IMR-90 (cell line): ENCODE measurements around the gene CDCP1.

Experiments
- FOS ChIP-seq: fragments of 150-350 bp; IDR thresholded peaks from 2 replicates; pipeline ENCODE4 v1.6.1; 2016; ENCODE audit warnings: low read depth, low read length
- MAFK ChIP-seq: IDR thresholded peaks from 2 replicates; pipeline ENCODE4 v1.6.1; 2012; ENCODE audit warnings: low read depth, low read length, improper control_type of control experiment
- MAZ ChIP-seq: IDR thresholded peaks from 2 replicates; pipeline ENCODE4 v1.6.1; 2012; ENCODE audit warnings: low read depth, mild to moderate bottlenecking, low read length, improper control_type of control experiment, moderate library complexity, borderline replicate concordance
- MXI1 ChIP-seq: IDR thresholded peaks from 2 replicates; pipeline ENCODE4 v1.6.1; 2012; ENCODE audit warnings: low read depth, mild to moderate bottlenecking, low read length, moderate library complexity, borderline replicate concordance
- POLR2A ChIP-seq: IDR thresholded peaks from 2 replicates; pipeline ENCODE4 v1.6.1; 2012; ENCODE audit warnings: mild to moderate bottlenecking, low read depth, low read length
- RAD21 ChIP-seq: IDR thresholded peaks from 2 replicates; pipeline ENCODE4 v1.6.1; 2012; ENCODE audit warnings: low read length, improper control_type of control experiment
- SMC3 ChIP-seq: fragments of 150-350 bp; IDR thresholded peaks from 2 replicates; pipeline ENCODE4 v1.6.1; 2016; ENCODE audit warnings: low read depth, mild to moderate bottlenecking, antibody characterized with exemption, low read length, moderate library complexity
- TF ChIP-seq, protein P1 (sequence below): conservative IDR thresholded peaks from 2 replicates; pipeline ENCODE4 v1.5.1; 2012; ENCODE audit warnings: mild to moderate bottlenecking, low read depth, low read length, improper control_type of control experiment
- TF ChIP-seq, protein P2 (sequence below): fragments of 150-350 bp; IDR thresholded peaks from 2 replicates; pipeline ENCODE4 v1.6.1; 2017; ENCODE audit warnings: mild to moderate bottlenecking, antibody characterized with exemption, low read length, low read depth

DNA sequence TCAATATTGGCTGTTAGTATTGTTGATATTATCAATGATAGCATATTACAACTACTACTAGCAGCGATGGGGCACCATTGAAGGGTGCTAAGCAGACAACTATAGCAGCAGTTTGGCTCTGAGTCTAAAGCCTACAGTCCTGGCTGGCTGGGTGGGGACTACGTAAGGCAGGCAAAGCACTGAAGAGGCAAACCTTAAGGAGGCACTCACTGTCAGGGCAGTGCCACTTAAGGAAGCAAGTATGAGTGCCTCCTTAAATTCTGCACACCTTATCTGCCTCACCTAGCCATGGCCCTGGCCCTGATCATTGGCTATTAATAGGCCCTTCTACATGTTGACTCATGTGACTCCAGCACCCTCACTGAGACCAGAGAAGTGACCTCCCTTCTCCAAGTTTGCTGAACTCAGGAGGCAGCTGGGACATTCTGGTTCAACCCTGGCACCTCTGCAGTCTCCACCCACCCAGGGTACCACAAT is 20.6 kb downstream of the CDCP1 start:
- no peak for TF ChIP-seq MAFK
- TF ChIP-seq MAZ, result no peak
- TF ChIP-seq, protein P1, sequence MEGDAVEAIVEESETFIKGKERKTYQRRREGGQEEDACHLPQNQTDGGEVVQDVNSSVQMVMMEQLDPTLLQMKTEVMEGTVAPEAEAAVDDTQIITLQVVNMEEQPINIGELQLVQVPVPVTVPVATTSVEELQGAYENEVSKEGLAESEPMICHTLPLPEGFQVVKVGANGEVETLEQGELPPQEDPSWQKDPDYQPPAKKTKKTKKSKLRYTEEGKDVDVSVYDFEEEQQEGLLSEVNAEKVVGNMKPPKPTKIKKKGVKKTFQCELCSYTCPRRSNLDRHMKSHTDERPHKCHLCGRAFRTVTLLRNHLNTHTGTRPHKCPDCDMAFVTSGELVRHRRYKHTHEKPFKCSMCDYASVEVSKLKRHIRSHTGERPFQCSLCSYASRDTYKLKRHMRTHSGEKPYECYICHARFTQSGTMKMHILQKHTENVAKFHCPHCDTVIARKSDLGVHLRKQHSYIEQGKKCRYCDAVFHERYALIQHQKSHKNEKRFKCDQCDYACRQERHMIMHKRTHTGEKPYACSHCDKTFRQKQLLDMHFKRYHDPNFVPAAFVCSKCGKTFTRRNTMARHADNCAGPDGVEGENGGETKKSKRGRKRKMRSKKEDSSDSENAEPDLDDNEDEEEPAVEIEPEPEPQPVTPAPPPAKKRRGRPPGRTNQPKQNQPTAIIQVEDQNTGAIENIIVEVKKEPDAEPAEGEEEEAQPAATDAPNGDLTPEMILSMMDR, result no peak
- no peak for TF ChIP-seq MXI1
- TF ChIP-seq POLR2A, result no peak
- TF ChIP-seq RAD21, result no peak
- no peak for TF ChIP-seq FOS
- TF ChIP-seq, protein P2, sequence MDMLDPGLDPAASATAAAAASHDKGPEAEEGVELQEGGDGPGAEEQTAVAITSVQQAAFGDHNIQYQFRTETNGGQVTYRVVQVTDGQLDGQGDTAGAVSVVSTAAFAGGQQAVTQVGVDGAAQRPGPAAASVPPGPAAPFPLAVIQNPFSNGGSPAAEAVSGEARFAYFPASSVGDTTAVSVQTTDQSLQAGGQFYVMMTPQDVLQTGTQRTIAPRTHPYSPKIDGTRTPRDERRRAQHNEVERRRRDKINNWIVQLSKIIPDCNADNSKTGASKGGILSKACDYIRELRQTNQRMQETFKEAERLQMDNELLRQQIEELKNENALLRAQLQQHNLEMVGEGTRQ, result no peak
- TF ChIP-seq SMC3, result no peak
